Measurements from ENCODE around the gene PTCD3.

The PTCD3 gene
- long read RNA-seq, full-length matches to known transcripts = 334 of 447 reads
- long read RNA-seq, partial matches to known transcripts = 27 of 447 reads
- long read RNA-seq, other reads (novel, unspliced or antisense) = 86 of 447 reads

- Histone ChIP-seq H3K4me3 (replicated peaks; ENCODE audit: insufficient read depth, low read length) (peak within 1 kb of the TSS; percentile 88), H3K27ac (replicated peaks) (peak within 1 kb of the TSS; percentile 96), H3K27me3 (ENCODE audit: insufficient read depth, poor library complexity, severe bottlenecking) (no peaks in the 10 kb centered on the region)
- TF ChIP-seq POLR2AphosphoS5 (IDR thresholded peaks at IDR 0.05; ENCODE audit: low read depth) (peak; percentile 96), CTCF (IDR thresholded peaks at IDR 0.05; ENCODE audit: insufficient read depth, low read length) (no peak), SPI1 (IDR thresholded peaks at IDR 0.05; ENCODE audit: borderline replicate concordance, low read depth) (no peak), REST (IDR thresholded peaks at IDR 0.05; ENCODE audit: insufficient replicate concordance, low read depth) (peak; percentile 78)
- DNase-seq (ENCODE audit: low read depth in 1 of 2, low spot score in 1 of 2) = peak; percentile 94 to 98
These were observed at the start of gene PTCD3 for GRCh38 chr2:86105969-86106945. Gene PTCD3 (plus strand): TSS chr2:86106235. CDS start chr2:86106248, 13 bp downstream.

GRCh38 chr2:86056590-86057331 lies 49.3 kb upstream of the PTCD3 start:
- TF ChIP-seq SPI1 (IDR thresholded peaks at IDR 0.05; ENCODE audit: borderline replicate concordance, low read depth) (no peak), REST (IDR thresholded peaks at IDR 0.05; ENCODE audit: insufficient replicate concordance, low read depth) (no peak), GABPA (IDR thresholded peaks at IDR 0.05; ENCODE audit: low read depth) (no peak), POLR2AphosphoS5 (IDR thresholded peaks at IDR 0.05; ENCODE audit: low read depth) (no peak), CTCF (IDR thresholded peaks at IDR 0.05; ENCODE audit: insufficient read depth, low read length) (no peak)
- Histone ChIP-seq H3K27me3 (ENCODE audit: insufficient read depth, poor library complexity, severe bottlenecking) (no peaks in the 10 kb centered on the region), H3K4me3 (replicated peaks; ENCODE audit: insufficient read depth, low read length) (no peak overlapping the region), H3K27ac (replicated peaks) (no peak overlapping the region)
- no peak for DNase-seq (ENCODE audit: low read depth in 1 of 2, low spot score in 1 of 2)

GRCh38 chr2:86062043-86062442 lies 44.0 kb upstream of the PTCD3 start:
- no peak overlapping the region for H3K27ac ChIP-seq (replicated peaks)
- no peak overlapping the region for H3K4me3 ChIP-seq (replicated peaks; ENCODE audit: insufficient read depth, low read length)
- no peaks in the 10 kb centered on the region for H3K27me3 ChIP-seq (ENCODE audit: insufficient read depth, poor library complexity, severe bottlenecking)
- DNase-seq (ENCODE audit: low read depth in 1 of 2, low spot score in 1 of 2) = no peak
- TF ChIP-seq REST (IDR thresholded peaks at IDR 0.05; ENCODE audit: insufficient replicate concordance, low read depth) (no peak), POLR2AphosphoS5 (IDR thresholded peaks at IDR 0.05; ENCODE audit: low read depth) (no peak), SPI1 (IDR thresholded peaks at IDR 0.05; ENCODE audit: borderline replicate concordance, low read depth) (no peak), GABPA (IDR thresholded peaks at IDR 0.05; ENCODE audit: low read depth) (no peak), CTCF (IDR thresholded peaks at IDR 0.05; ENCODE audit: insufficient read depth, low read length) (no peak)

Measured in HL-60 (cell line).